Occipital lobe (tissue), 2 donors: ENCODE data around the gene VEPH1. TPM values are rescaled to one million over a fixed set of nuclear protein-coding genes. Genes with fewer than 3 reads are reported as not detected.

Experiments
- DNase-seq: peaks from one replicate; lab custom pipeline; 2025; lab: John Stamatoyannopoulos, UW
- total RNA-seq: library from RNA; depleted of rRNA; stranded (reverse); fragments of >200 nt; gene quantifications from one replicate; pipeline ENCODE4 v1.2.3, GENCODE V29; 2014

VEPH1 gene
- total RNA-seq, 1 donor from 2014 or later, result 9.2 TPM

GRCh38 chr3:157388976-157389375 is 114.2 kb downstream of the VEPH1 start:
- DNase-seq, result no peak

GRCh38 chr3:157387708-157388435 is 115.3 kb downstream of the VEPH1 start:
- DNase-seq, result no peak

- DNase-seq, result no peak
Observed at GRCh38 chr3:157384491-157384890, 118.7 kb downstream of the VEPH1 start.

- DNase-seq, result no peak
Observed at GRCh38 chr3:157384031-157384430, 119.2 kb downstream of the VEPH1 start.

GRCh38 chr3:157381606-157382005 is 121.6 kb downstream of the VEPH1 start:
- no peak for DNase-seq

- no peak for DNase-seq
Observed at GRCh38 chr3:157379525-157380140, 123.6 kb downstream of the VEPH1 start.

- DNase-seq, result no peak
Observed at GRCh38 chr3:157376603-157377300, 126.5 kb downstream of the VEPH1 start.

- no peak for DNase-seq
Observed at GRCh38 chr3:157375342-157375986, 127.8 kb downstream of the VEPH1 start.

GRCh38 chr3:157374933-157375332 is 128.3 kb downstream of the VEPH1 start:
- DNase-seq, result no peak

GRCh38 chr3:157373783-157374182 is 129.4 kb downstream of the VEPH1 start:
- DNase-seq, result no peak

- DNase-seq, result no peak
Observed at GRCh38 chr3:157370867-157371266, 132.3 kb downstream of the VEPH1 start.

GRCh38 chr3:157369727-157370421 is 133.3 kb downstream of the VEPH1 start:
- no peak for DNase-seq

GRCh38 chr3:157368171-157368570 is 135.0 kb downstream of the VEPH1 start:
- no peak for DNase-seq

- no peak for DNase-seq
Observed at GRCh38 chr3:157363393-157363792, 139.8 kb downstream of the VEPH1 start.

- no peak for DNase-seq
Observed at GRCh38 chr3:157362348-157362747, 140.9 kb downstream of the VEPH1 start.

GRCh38 chr3:157360044-157360443 is 143.2 kb downstream of the VEPH1 start:
- no peak for DNase-seq

GRCh38 chr3:157356541-157356940 is 146.7 kb downstream of the VEPH1 start:
- DNase-seq, result no peak

- DNase-seq, result no peak
Observed at GRCh38 chr3:157355276-157355675, 147.9 kb downstream of the VEPH1 start.

GRCh38 chr3:157354722-157355121 is 148.5 kb downstream of the VEPH1 start:
- no peak for DNase-seq

- DNase-seq, result no peak
Observed at GRCh38 chr3:157354254-157354653, 149.0 kb downstream of the VEPH1 start.

- no peak for DNase-seq
Observed at GRCh38 chr3:157353652-157354051, 149.6 kb downstream of the VEPH1 start.

- DNase-seq, result no peak
Observed at GRCh38 chr3:157351981-157352380, 151.2 kb downstream of the VEPH1 start.
